OCI-LY1 (cell line): ENCODE measurements around the gene NACA.
A peak's percentile ranks its signal among the peaks of the same experiment; 100 is the strongest.
"Not testable (repeated sequence)": the region's sequence is repeated elsewhere in the genome, so short reads cannot be mapped to it uniquely, and the experiment has no call there.

Experiments used
- H2AFZ ChIP-seq: fragments of 200-600 bp; sonication (generic), shearing (Covaris generic); 2 replicates; pipeline ENCODE4 v1.6.0; 2014; ENCODE audit warnings: antibody characterized with exemption, mild to moderate bottlenecking, low read length
- H3F3A ChIP-seq: fragments of 200-600 bp; sonication (generic), shearing (Covaris generic); 2 replicates; pipeline ENCODE4 v1.6.0; 2014; ENCODE audit warnings: mild to moderate bottlenecking, antibody characterized with exemption, low read length, moderate library complexity; ENCODE audit not compliant: insufficient read depth
- H3K27ac ChIP-seq: fragments of 200-600 bp; sonication (generic); 2 replicates; pipeline ENCODE4 v1.5.1; 2014; ENCODE audit warnings: low read length, mixed run types, mild to moderate bottlenecking, low read depth; ENCODE audit not compliant: poor library complexity, severe bottlenecking
- H3K27me3 ChIP-seq: fragments of 200-600 bp; sonication (generic); 2 replicates; pipeline ENCODE4 v1.6.0; 2014; ENCODE audit warnings: antibody characterized with exemption, mild to moderate bottlenecking, low read length, moderate library complexity; ENCODE audit not compliant: insufficient read depth
- H3K36me3 ChIP-seq: fragments of 200-600 bp; sonication (generic); 2 replicates; pipeline ENCODE4 v1.6.1; 2014; ENCODE audit warnings: mild to moderate bottlenecking, antibody characterized with exemption, low read length, moderate library complexity, mixed read lengths; ENCODE audit not compliant: insufficient read depth
- H3K4me1 ChIP-seq: fragments of 200-600 bp; sonication (generic); 2 replicates; pipeline ENCODE4 v1.5.1; 2014; ENCODE audit warnings: mild to moderate bottlenecking, low read length, moderate library complexity; ENCODE audit not compliant: insufficient read depth, severe bottlenecking
- H3K4me2 ChIP-seq: fragments of 200-600 bp; sonication (generic), shearing (Covaris generic); 2 replicates; pipeline ENCODE4 v1.6.1; 2014; ENCODE audit warnings: low read length
- H3K4me3 ChIP-seq: fragments of 200-600 bp; sonication (generic); 2 replicates; pipeline ENCODE4 v1.5.1; 2014; ENCODE audit warnings: low read length, low read depth, mild to moderate bottlenecking, mixed read lengths; ENCODE audit not compliant: poor library complexity, severe bottlenecking
- H3K79me2 ChIP-seq: fragments of 200-600 bp; shearing (Covaris generic); 2 replicates; pipeline ENCODE4 v1.6.1; 2016; ENCODE audit warnings: mixed run types, low read length, mixed read lengths; ENCODE audit not compliant: insufficient read depth
- H3K9ac ChIP-seq: fragments of 200-600 bp; sonication (generic), shearing (Covaris generic); 2 replicates; pipeline ENCODE4 v1.6.1; 2014; ENCODE audit warnings: mild to moderate bottlenecking, low read length, mixed read lengths
- H3K9me2 ChIP-seq: fragments of 200-600 bp; sonication (generic), shearing (Covaris generic); 2 replicates; pipeline ENCODE4 v1.6.1; 2014; ENCODE audit warnings: low read depth, mild to moderate bottlenecking, low read length, mixed read lengths
- H3K9me3 ChIP-seq: fragments of 200-600 bp; shearing (Covaris generic); 2 replicates; pipeline ENCODE4 v1.6.1; 2014; ENCODE audit warnings: low read length, mixed read lengths
- H4K20me1 ChIP-seq: fragments of 200-600 bp; sonication (generic), shearing (Covaris generic); 2 replicates; pipeline ENCODE4 v1.6.0; 2016; ENCODE audit warnings: mild to moderate bottlenecking, low read length; ENCODE audit not compliant: insufficient read depth
- CTCF ChIP-seq: fragments of 200-600 bp; sonication (generic), shearing (Covaris generic); IDR thresholded peaks from 2 replicates; pipeline ENCODE4 v1.5.1; 2017; ENCODE audit warnings: mild to moderate bottlenecking, antibody characterized with exemption, low read length, moderate library complexity, mixed read lengths
- EZH2 ChIP-seq: fragments of 200-600 bp; sonication (generic), shearing (Covaris generic); IDR thresholded peaks from 2 replicates; pipeline ENCODE4 v1.8.0; 2017; ENCODE audit warnings: borderline replicate concordance, mixed run types, mild to moderate bottlenecking, antibody characterized with exemption, low read length, moderate library complexity, mixed read lengths

NACA gene

GRCh38 chr12:56749359-56749758, 24.3 kb upstream of the NACA start:
- H4K20me1 ChIP-seq, result no peaks in the 10 kb centered on the region
- H3K4me1 ChIP-seq, result peaks cover 29% of the 10 kb centered on the region
- H2AFZ ChIP-seq, result no peak overlapping the region
- peaks cover 9% of the 10 kb centered on the region; the same call in 1 of the 2 replicates for H3F3A ChIP-seq
- H3K9me3 ChIP-seq, result no peaks in the 10 kb centered on the region
- H3K79me2 ChIP-seq, result no peaks in the 10 kb centered on the region
- TF ChIP-seq CTCF (no peak), EZH2 (no peak)
- H3K9me2 ChIP-seq, result no peaks in the 10 kb centered on the region
- H3K36me3 ChIP-seq, result peaks cover 42% of the 10 kb centered on the region
- no peaks in the 10 kb centered on the region for H3K27me3 ChIP-seq
- peak overlapping the region; percentile 10; the same call in 1 of the 2 replicates for H3K4me2 ChIP-seq
- H3K9ac ChIP-seq, result no peak overlapping the region; the same call in 1 of the 2 replicates
- no peak overlapping the region for H3K4me3 ChIP-seq
- H3K27ac ChIP-seq, result peak overlapping the region; percentile 97

- H3K9me2 ChIP-seq, result no peaks in the 10 kb centered on the region
- no peak overlapping the region for H3K27ac ChIP-seq
- H3K36me3 ChIP-seq, result peaks cover 40% of the 10 kb centered on the region
- H3K9me3 ChIP-seq, result no peaks in the 10 kb centered on the region
- H3K4me2 ChIP-seq, result no peak overlapping the region
- no peaks in the 10 kb centered on the region for H3F3A ChIP-seq
- no peaks in the 10 kb centered on the region for H3K27me3 ChIP-seq
- no peak for TF ChIP-seq CTCF
- TF ChIP-seq EZH2, result no peak
- peaks cover 18% of the 10 kb centered on the region for H3K79me2 ChIP-seq
- H3K4me1 ChIP-seq, result peaks cover 21% of the 10 kb centered on the region
- H3K9ac ChIP-seq, result no peak overlapping the region
- H2AFZ ChIP-seq, result no peak overlapping the region
- no peak overlapping the region for H3K4me3 ChIP-seq
- no peaks in the 10 kb centered on the region for H4K20me1 ChIP-seq
Observed at GRCh38 chr12:56728139-56728861, 3.2 kb upstream of the NACA start.

GRCh38 chr12:56726196-56726675, 1.1 kb upstream of the NACA start:
- H3K27me3 ChIP-seq, H3K9me2 ChIP-seq, H4K20me1 ChIP-seq, H3K9me3 ChIP-seq, H2AFZ ChIP-seq, H3F3A ChIP-seq: not testable (repeated sequence)
- H3K4me3 ChIP-seq, result peak overlapping the region; percentile 99
- peak overlapping the region; percentile 92 for H3K27ac ChIP-seq
- peaks cover 42% of the 10 kb centered on the region for H3K4me1 ChIP-seq
- H3K4me2 ChIP-seq, result peak overlapping the region; percentile 76
- peaks cover 38% of the 10 kb centered on the region for H3K79me2 ChIP-seq
- peaks cover 43% of the 10 kb centered on the region for H3K36me3 ChIP-seq
- peak overlapping the region; percentile 74; the same call in 1 of the 2 replicates for H3K9ac ChIP-seq

GRCh38 chr12:56725723-56726102, 614 bp upstream of the NACA start:
- H3K9me2 ChIP-seq, result no peaks in the 10 kb centered on the region
- H3K79me2 ChIP-seq, result peaks cover 44% of the 10 kb centered on the region
- no peaks in the 10 kb centered on the region; the same call in 1 of the 2 replicates for H4K20me1 ChIP-seq
- peaks cover 47% of the 10 kb centered on the region for H3K4me1 ChIP-seq
- peak overlapping the region; percentile 76 for H3K4me2 ChIP-seq
- H3F3A ChIP-seq, result no peaks in the 10 kb centered on the region
- peak overlapping the region; percentile 99 for H3K4me3 ChIP-seq
- H3K27me3 ChIP-seq, result no peaks in the 10 kb centered on the region
- peak overlapping the region; percentile 74 for H3K9ac ChIP-seq
- H3K27ac ChIP-seq, result peak overlapping the region; percentile 92
- H3K36me3 ChIP-seq, result peaks cover 46% of the 10 kb centered on the region
- peak overlapping the region; percentile 32; the same call in 1 of the 2 replicates for H2AFZ ChIP-seq
- no peak for TF ChIP-seq EZH2
- TF ChIP-seq CTCF, result no peak
- H3K9me3 ChIP-seq, result no peaks in the 10 kb centered on the region
